CD4-positive, alpha-beta T cell treated with Interleukin-4 for 1 hour (primary cell): Measurements from ENCODE around the gene SUN3.
"Not testable (repeated sequence)": the region's sequence is repeated elsewhere in the genome, so short reads cannot be mapped to it uniquely, and the experiment has no call there.

Experiments used
- DNase-seq, 2 donors: peaks; one replicate each; pipeline ENCODE4 v3.0.0-alpha.2; 2020 to 2022

SUN3 gene

DNA sequence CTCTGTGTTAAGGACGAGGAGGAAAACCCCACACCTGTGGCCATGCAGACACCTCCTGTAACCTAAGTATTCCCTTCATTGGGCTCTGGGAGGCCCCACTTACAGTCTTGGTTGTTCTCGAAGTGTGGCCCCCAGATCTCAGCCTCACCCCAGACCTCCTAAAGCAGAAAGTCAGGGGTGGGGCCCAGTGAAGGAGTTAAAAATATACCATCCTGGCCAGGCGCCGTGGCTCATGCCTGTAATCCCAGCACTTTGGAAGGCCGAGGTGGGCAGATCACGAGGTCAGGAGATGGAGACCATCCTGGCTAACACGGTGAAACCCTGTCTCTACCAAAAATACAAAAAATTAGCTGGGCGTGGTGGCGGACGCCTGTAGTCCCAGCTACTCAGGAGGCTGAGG lies 86.3 kb downstream of the SUN3 start:
- not testable (repeated sequence) for DNase-seq

GRCh38 chr7:47942132-47942531 lies 86.8 kb downstream of the SUN3 start:
- DNase-seq: no peak

- DNase-seq: peak in 1 of 2 donors; percentile 43
Observed at GRCh38 chr7:47941136-47941844, 87.6 kb downstream of the SUN3 start.

- DNase-seq: no peak
Observed at GRCh38 chr7:47940088-47941013, 88.6 kb downstream of the SUN3 start.

GRCh38 chr7:47939425-47940036 lies 89.4 kb downstream of the SUN3 start:
- no peak for DNase-seq

- DNase-seq: no peak
Observed at GRCh38 chr7:47938574-47939165, 90.2 kb downstream of the SUN3 start.

DNA sequence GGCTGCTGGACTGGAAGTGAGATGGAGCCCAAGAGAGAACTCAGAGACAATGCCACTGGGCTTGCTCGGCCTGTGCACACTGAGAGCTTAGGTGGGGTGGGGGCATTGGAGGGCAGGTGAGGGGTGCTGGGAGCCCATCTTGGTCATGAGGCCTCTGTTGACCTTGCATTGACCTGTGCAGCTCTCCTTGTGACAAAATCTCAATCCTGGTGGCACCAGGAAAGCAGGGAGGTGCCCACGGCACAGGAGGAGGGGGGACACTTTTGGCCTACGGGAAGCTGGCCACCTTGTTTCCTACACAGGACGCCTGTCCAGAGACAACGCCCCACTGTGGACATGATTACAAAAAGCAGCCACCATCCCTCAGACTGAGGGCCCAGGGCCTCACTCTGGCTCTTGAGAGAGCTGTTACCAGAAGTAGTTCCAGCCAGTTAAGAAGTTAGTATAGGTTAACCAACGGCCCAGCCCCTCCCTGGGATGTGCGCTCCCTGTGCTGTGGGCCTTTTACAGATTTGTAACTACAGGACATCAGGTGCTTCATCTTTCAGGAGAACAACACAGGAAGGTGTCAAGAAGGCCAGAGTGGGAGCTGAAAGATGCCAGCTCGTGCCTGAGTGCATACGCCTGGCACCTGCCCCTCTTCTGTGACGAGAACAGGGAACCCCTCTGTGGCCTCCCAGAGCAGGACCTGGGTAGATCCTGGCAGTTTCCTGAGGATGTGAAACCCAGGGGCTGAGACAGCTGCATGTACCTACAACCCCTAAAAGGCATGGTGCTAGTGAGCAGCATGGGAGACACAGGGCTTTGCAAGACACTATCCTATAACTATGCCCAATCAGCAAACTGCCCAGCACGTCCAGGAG lies 91.0 kb downstream of the SUN3 start:
- no peak for DNase-seq
